ENCODE data around the gene AMIGO1.

Gene AMIGO1

DNA sequence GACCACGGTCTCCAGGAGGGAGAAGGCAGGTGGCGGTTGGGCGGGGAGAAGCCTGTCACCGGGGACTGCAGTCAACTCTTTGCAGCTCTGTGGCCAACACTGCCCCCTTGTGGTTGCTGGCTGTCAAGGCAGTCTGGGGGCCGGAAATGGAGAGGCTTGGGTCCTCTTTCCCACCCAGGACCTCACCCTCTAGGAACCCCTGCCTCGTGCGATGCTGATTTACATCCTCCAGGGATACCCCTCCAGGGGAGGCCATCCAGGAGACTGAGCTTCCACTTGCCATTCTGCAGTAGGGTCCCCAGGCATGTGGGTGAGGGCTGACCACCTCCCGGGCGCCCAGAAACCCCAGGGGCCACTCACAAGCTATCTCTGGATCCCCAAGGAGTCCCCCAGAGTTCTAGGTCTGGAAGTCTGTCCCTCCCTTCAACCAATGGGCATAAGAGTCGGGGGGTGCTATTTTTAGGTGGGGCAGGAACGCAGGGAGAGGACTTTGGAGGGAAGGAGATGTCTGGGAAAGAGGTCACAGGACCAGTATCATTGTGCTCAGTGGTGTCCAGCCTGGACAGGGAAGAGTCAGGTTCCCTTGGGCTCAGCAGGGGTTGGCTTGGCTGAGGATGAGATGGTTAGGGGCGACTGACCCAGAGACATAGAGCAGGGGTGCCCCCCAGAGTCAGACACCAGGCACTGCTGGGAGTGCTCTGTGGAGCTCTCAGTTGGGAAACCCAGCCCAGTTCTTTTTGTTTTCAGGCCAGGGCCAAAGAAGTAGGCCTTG, 23.0 kb upstream of the AMIGO1 start:
- peak; percentile 60 to 64 for DNase-seq

DNA sequence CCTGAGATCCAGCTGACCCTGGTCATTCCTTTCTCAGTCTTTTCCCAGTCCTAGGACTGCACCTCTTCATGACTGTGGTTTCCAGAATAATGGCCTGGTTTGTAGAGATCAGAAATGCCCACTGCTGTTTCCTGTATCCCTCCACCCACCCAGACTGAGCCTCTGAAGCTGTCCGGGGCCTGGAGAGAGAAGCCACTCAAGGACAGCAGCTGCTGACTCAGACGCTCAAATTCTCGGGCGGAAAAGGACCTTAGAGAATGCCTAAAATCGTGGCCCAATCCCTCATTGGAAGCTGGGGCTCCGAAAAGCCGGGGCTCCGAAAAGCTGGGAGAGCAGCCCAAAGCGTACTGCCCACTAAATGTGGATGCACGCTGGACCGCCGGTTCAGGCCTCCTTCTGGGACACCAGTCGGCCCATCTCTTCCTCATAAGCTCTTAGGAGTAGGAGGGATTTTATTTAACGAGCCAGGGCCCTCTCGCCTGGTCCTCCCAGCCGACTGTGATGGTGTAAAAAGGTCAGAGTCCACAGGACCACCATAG, 22.4 kb upstream of the AMIGO1 start:
- no peak for DNase-seq

DNA sequence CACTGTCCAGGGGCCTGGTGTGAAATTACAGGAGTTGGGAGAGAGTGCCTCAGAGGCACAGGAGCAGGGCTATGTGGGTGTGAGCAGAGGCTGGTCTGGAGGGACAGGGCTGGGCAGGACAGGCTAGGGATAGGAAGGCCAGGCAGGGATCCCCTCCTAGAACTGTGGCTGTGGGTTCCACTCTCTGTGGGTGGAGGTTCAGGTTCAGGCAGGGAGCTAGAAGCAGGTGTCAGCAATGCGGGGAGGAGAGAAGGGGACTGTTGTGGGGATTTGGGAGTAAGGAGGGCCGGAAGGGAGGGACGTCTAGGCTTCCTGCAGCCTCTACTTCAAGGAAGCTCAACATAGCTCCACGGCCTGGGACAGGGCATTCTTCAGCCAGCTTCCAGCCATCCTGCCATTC, 21.9 kb upstream of the AMIGO1 start:
- no peak for DNase-seq

DNA sequence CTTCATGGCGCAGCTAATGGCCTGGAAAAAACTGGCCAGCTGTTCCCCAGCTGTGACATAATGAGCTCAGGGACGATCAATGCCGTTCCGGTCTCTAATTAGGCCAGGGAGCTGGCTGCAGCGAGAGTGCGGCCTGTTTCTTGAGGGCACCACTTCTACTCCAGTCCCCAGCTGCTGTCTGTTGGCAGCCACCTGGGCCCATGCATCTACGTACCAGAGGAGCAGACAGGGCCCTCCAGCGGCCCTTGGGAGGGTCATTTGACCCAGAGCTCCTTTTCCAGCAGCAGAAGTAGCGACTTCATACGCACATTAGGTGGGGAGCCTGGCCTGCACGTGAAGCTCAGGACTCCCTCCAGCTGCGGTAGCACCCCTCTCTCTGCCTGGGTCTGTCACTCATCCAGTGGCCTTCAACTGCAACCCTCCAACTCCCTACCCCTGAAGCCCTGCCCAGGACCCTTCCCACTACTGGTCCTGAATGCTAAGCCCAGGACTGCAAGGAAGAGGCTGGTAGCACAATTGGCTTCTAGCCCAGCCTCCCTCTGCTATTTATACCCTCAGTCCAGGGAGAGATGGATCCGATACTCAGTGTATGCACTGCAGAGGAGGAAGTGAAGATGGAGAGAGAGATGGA, 21.0 kb upstream of the AMIGO1 start:
- DNase-seq = no peak

DNA sequence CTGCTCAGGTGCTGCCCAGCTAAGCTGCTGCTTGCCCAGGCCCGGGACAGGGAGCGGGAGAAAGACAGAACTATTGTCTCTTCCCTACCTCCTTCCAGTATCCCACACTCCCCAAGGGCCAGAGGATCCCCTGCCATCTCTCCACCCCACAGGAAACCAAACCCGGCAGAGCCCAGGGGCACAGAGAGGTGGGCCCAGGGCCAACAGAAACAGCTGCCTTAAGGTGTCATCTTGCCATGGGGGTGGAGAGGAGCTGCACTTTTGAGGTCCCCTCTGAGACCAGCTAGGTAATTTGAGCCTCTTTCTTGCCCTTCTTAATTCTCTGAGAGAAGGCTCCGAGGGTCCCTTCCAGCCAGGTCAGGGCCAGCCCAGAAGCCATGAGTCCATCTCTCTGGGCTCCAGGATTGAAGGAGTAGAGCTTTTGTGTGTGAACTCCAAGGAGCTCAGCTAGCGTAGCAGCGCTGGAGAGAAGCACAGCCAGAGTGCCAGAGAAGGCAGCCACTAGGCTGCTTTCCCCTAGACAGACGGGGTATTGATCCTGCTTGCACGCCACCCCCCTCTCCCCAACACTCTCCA, 20.4 kb upstream of the AMIGO1 start:
- DNase-seq = no peak

DNA sequence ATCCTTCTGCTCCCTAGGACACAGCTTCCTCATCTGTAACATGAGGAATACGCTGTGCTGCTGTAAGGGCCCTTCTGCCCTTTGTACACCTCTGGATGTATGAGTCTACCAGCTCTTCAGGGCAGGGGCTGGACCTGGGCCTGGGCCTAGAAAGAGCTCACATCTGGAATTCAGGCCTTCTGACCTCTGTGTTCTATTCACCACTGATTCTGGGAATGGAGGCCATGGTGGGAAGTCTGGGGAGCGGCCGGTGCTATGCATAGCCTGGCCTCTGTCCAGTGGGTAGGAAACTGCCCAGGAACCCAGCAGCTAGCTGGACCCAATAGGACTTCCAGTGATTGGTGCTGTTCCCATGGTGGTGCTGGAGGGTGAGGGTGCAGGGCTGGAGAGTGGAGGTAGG, 19.2 kb upstream of the AMIGO1 start:
- DNase-seq = no peak

DNA sequence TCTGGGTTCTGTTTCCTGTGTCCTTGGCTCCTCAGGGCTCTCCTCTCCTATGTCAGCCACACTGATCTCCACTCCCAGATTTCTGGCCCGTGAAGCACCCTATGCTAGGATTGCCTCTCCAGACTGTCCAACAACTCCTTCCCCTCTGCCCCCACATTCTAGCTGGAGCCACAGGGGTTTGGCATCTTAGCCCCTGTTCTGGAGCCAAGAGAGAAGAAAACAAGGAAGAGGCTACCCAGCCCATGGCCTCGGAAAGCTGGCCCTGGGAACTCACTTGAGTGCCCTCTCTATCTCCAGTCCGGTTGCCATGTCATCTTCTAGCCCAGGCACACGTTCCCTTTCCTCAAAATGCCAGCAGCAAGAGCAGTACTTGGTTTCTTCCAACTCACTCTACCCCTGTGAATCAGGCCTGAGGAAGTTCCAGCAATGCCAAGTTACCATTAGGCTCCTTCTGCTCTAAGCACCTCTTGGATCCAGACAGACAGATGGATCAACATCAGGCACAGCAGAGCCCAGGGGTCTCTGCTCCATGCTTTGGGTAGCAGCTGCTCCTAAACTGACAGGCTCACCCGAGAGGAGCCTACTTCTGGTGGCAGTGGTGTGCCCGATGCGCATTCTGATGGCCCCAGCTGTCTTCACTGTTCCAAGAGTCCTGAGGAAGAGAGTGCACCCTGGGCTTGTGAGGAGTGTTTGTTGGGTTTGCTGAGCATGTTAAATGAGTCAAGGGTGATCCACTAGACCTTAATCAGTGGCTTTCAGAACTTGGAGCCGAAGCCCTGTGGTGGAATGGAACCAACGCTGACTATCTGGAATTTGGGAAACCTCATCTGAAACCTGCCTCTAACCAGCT, 18.5 kb upstream of the AMIGO1 start:
- DNase-seq = no peak

DNA sequence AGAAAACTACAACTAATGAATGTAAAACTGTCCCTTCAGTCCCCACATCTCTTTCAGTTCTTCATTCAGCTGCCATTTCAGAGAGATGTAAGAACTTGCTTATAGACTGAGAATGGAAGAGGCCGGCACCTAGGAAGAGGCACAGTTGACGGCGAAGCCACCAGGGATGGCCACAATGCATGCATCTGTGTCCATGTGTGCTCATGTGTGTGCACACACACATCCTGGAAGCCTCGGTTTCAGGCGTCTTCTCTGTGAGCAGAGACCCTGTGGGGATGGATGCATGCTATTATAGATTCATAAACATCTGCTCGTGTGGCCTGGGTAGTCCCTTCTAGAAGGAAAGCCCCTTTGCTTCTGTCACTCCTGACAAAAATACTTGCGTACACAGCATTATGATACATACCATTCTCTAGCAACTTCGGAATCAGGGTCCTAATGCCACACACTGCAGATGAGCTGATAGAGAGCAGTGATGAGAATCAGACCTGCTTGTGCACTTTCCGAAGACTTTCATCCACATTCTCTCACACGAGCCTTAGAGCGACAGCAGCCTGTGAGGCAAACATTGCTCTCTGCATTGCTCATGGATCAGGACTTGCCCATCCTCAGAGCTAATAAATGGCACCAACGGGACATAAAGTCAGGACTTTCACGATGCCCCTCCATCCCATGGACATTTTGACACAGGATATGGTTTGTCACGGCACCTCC, 17.7 kb upstream of the AMIGO1 start:
- no peak for DNase-seq

DNA sequence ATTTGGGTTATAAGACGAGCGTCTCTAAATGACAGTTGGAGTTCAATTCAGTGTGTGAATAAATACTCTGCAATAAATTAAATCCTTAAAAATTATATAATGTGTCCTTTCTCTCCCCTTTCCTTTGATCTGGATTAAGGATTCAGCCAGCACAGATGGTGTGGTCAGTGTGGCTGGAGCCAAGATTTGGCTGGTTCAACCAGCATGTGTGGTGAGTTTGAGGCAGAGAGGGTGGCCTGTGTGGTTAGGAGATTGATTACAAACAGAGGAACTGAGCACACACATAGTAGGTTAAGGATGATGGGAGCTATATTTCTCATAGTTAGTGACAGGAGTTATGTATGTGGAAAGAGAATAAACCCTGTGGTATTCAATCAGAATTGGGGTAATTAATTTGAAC, 14.2 kb upstream of the AMIGO1 start:
- DNase-seq = no peak

DNA sequence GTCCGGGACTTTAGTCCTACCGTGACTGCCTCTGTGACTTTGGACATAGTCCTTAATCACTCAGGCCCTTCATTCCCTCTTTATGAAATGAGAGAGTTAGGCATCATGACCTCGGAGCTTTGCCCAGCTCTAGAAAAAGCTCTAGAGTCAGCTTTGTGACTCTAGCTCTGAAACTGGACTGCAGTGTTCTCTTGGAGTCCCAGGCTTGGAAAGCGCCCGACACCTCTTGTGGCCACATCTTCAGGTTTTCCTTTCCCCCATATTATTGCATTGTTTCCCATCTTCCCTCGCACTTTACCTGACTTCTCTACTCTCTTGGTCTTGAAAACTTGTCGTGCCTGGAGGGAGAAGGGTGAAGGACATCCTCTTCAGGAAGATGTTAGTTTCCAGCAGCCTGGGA, 12.5 kb upstream of the AMIGO1 start:
- no peak for DNase-seq

DNA sequence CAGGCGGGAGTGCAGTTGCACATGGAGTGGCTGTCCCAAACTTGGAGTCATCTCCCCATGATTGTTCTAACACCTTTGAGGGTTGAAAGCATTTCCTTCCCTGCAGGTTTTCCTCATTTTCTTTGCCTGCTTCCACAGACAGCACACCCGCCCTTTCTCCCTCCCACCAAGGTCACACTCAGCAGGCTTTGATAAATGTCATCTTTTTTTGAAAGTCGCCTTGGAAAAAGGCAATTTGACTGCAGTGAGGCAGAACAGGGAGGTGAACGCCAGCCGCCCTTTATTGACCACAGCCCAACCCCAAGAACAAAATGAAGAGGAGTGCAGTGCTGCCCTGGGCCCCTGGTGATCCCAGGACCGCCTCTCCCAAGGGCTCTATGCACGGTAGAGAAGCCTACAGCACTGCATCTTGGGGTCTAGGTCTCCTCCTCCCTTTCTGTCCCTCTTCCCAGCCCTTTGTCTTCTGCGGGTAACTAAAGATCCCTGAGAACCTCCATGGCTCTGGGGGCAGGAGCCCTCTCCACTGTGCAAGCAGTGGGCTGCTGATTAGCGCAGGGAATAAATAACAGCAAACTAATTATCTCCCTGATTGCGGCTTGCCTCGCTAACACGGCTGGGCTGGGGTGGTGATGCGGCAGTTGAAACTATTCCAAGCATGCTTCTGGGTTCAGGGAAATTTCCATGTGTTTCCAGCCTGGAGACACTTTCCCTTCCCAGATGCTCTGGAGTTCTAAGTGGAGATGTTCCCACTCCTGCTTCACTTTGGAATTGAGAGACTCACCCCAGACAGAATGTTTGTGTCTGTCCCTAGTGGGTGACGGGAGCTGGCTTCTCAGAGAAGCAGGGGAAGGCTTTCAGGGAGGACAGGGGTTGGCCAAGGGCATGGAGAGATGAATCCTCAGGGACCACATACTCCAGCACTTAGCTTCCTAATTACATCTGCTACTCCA, 11.8 kb upstream of the AMIGO1 start:
- no peak for DNase-seq

DNA sequence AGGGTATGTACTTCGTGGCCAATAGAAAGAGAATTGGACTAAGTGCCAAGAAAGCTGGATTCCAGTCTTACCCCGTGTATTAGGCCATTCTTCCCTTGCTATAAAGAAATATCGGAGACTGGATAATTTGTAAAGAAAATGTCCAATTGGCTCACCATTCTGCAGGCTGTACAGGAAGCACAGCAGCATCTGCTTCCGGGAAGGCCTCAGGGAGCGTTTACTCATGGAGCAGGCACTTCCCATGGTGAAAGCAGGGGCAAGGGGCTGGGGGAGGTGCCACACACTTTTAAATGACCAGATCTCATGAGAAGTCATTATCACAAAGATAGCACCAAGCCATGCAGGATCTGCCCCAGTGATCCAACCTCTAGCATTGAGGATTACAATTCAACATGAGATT, 7.8 kb upstream of the AMIGO1 start:
- no peak for DNase-seq

DNA sequence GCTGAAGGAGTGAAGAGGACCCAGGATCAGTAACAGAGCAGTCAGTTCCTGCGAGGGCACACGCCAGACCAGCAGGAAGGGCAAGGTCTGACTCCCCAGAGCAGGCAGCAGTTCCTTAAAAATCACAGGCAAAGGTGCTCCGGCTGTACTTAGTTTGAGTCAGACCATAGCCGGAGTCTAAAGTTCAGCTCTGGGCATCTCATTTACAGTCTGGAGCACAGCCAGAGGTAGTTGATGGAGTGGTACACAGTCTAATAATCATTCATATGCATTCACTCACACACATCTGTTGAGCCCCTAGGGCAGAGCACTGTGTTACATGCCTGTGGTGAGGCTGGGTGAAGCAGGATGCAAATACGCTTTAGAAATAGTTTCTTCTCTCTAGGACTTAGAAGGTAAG, 7.3 kb upstream of the AMIGO1 start:
- no peak for DNase-seq

DNA sequence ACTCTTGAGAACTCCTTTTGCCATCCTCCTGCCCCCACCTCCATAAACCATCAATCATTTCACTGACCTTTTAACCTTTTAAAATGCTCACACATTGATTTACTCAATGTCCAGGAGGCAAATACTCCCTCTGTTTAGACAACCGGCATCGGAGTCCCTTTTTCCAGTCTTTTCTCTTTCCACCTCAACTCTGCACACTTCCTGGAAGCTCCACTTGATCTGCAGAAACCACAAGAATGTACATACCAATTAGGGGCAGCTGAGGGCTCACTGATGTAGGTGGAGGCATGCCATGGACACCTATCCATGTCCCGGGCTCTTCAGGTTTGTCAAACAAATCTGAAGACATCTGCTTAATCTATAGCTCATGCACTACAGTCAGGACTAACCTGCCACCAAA, 5.3 kb upstream of the AMIGO1 start:
- no peak for DNase-seq

DNA sequence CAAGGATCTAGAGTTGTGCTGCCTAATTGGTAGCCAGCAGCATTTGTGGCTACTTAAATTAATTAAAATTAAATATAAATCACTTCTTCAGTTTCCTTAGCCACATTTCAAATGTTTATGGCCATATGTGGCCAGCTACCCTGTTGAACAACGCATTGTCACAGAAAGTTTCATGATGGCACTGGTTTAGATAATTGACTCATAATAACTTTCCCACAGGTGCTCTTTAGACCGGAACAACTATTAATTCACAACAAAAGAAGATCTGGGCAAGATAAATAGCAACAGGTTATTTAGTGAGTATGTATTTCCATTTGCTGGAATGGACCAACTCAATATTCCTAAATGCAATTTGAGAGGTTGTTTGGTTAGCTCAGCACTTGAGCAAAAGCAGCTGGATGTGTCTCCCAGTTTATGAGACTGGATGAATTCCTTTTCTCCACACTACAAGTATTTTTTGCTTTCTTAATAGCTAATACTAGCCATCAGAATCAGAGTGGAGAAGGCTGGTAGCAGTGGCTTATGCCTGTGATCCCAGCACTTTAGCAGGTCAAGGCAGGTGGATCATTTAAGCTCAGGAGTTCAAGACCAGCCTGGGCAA, 3.7 kb upstream of the AMIGO1 start:
- DNase-seq = no peak

DNA sequence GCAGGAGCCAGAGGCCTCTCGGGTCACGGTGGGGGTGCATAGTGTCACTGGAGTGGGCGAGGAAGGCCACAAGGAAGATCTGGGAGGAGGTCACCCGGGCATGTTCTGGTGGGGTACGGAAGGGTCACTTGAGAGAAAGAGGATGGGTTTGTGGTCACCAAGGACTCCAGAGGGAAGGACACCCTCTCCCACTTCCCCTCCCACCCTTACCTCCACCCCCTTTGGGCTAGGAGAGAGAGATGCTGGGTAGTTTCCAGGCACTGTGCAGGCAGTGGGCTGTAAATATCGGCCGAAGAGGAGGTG, 703 bp downstream of the AMIGO1 start:
- DNase-seq = no peak

DNA sequence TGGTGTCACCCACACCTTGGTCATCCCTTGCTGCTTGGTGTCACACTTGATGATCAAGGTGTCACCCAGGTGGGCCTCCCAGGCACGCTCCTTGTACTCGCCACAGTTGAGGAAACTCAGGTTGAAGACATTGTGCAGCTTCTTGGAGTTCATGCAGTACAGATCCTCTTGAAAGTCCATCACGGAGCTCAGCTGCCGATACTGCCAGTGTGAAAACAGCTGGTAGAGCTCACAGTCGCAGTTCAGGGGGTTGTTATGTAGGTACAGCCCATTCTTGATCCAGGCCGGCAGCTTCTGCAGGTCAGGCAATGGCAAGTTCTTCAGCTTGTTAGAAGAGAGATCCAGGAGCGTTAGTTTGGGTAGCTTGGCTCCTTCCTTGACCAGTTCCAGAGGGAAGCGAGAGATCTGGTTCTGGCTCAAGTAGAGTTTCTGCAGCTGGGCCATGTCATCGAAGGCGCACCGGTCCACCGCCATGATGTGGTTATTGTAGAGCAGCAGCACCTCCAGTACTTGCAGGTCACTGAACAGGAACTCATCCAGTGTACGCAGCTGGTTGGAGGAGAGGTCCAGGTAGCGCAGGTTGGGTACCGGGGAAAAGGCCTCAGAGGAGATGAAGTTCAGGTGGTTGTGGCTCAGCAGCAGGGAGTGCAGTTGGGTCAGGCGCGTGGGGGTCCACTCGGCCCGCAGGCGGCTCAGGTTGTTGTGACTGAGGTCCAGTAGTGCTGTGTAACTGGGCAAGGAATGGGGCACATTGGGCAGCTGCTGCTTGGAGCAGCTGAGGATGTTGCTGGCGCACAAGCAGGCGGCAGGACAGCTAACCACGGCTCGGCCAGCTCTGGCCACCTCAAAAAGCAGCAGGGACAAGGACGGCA, 1.3 kb downstream of the AMIGO1 start:
- no peak for DNase-seq

DNA sequence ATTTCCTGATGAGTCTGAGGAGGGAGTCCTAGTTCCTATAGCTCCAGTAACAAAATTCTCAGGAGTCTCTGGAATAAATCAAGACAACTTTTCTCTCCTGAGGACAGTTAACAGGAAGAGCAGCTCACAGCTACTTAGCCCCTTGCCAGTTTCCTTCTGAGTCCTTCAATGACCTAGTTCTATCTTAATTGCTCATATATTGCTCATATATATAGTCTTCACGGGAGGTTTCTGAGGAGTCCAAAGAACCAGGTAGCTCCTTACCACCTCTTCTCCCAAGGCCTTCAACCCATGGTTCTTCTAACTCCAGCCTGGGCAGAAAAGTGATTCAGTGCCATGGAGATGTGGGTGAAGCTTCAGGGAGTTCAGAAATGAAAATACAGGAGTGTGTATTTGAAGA, 4.6 kb downstream of the AMIGO1 start:
- DNase-seq = no peak

DNA sequence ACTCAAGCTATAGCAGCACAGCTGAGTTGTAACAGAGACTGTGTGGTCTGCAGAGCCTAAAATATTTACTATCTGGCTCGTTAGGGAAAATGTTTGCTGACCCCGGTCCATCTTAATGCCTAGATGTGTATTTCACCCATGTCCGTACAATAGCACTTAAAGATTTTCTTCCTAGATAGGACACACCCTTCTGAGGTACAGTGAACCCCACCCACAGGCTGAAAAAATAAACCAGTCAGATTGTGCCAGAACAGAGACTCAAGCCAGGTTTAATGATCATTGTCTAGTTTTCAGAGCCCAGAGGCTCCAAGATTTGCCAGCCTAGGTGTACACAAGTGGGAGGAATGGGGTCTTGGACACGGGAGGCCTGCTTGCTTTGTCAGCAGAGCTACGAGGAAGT, 5.6 kb downstream of the AMIGO1 start:
- no peak for DNase-seq

DNA sequence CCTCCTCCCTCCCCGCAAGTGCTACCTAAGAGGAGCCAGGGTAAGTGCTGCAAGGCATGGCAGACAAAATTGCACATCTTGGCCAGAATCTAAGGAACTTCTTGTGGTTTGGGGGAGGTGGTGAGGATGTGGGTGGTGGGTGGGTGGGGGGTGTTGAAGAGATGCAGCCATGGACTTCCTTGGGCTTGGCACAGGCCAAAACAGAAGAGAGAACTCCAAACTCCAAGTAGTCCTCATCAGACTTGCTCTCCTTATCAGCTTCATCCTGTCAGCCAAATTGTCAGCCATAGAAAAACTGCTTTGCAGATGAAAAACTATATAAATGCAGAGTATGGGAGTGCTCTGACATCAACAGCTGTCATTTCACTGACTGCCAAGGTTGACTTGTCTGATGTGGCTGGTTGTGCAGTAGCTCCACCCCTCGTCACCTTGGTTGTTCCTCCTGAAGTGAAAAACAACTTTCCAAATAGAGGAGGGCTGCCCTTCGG, 7.1 kb downstream of the AMIGO1 start:
- DNase-seq = no peak

Data from AML-193 (cell line).